HG03457 (cell line): ENCODE data around the gene CDH4.

Source experiments
- ATAC-seq: cut with Tn5 transposase; IDR thresholded peaks from one replicate; pipeline ENCODE4 v1.9.1; 2021; ENCODE audit warnings: moderate number of reproducible peaks; ENCODE audit not compliant: unreplicated experiment

Gene CDH4

GRCh38 chr20:61567204-61567603 is 315.1 kb downstream of the CDH4 start:
- no peak for ATAC-seq

GRCh38 chr20:61569825-61570224 is 317.8 kb downstream of the CDH4 start:
- no peak for ATAC-seq

GRCh38 chr20:61570646-61571195 is 318.7 kb downstream of the CDH4 start:
- ATAC-seq: no peak

- ATAC-seq: no peak
These were observed 319.2 kb downstream of the CDH4 start for GRCh38 chr20:61571221-61571620.

- ATAC-seq: no peak
These were observed 320.1 kb downstream of the CDH4 start for GRCh38 chr20:61571916-61572711.

- no peak for ATAC-seq
These were observed 320.7 kb downstream of the CDH4 start for GRCh38 chr20:61572789-61573188.

- ATAC-seq: no peak
These were observed 321.6 kb downstream of the CDH4 start for GRCh38 chr20:61573415-61574305.

GRCh38 chr20:61575151-61575937 is 323.3 kb downstream of the CDH4 start:
- no peak for ATAC-seq

- no peak for ATAC-seq
These were observed 324.3 kb downstream of the CDH4 start for GRCh38 chr20:61576372-61576771.

- no peak for ATAC-seq
These were observed 325.0 kb downstream of the CDH4 start for GRCh38 chr20:61577065-61577464.

- ATAC-seq: no peak
These were observed 327.8 kb downstream of the CDH4 start for GRCh38 chr20:61579908-61580307.

GRCh38 chr20:61580958-61581824 is 329.1 kb downstream of the CDH4 start:
- ATAC-seq: no peak

- ATAC-seq: no peak
These were observed 329.7 kb downstream of the CDH4 start for GRCh38 chr20:61581825-61582188.

- ATAC-seq: no peak
These were observed 330.3 kb downstream of the CDH4 start for GRCh38 chr20:61582196-61582923.

GRCh38 chr20:61583356-61583755 is 331.3 kb downstream of the CDH4 start:
- ATAC-seq: no peak

GRCh38 chr20:61584851-61585250 is 332.8 kb downstream of the CDH4 start:
- no peak for ATAC-seq

- no peak for ATAC-seq
These were observed 333.7 kb downstream of the CDH4 start for GRCh38 chr20:61585764-61586163.

GRCh38 chr20:61587036-61587435 is 335.0 kb downstream of the CDH4 start:
- no peak for ATAC-seq

GRCh38 chr20:61587681-61588289 is 335.7 kb downstream of the CDH4 start:
- ATAC-seq: no peak
